NCI-H1092 treated with DMSO at 0.1 percent for 48 hours (cell line): ENCODE results near the gene CNTNAP2.
"Not testable (repeated sequence)": the region's sequence is repeated elsewhere in the genome, so short reads cannot be mapped to it uniquely, and the experiment has no call there.

Source experiments
- DNase-seq: peaks from one replicate; lab custom pipeline; 2025; lab: John Stamatoyannopoulos, UW

CNTNAP2 gene

DNA sequence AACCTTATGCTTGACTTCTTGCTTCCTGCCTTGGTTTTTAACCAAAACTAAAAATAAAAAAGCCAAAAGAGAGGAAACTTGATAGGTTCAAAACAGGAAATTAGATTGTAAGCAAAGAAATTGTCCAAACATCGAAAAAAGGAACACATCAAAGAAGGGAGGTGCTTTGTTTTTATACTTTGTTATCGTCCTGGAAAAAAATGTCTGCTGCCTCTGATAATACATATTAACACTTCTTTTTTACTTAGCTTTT lies 2187.4 kb downstream of the CNTNAP2 start:
- DNase-seq: no peak

- DNase-seq: no peak
These were observed 2187.9 kb downstream of the CNTNAP2 start for GRCh38 chr7:148304456-148304855.

DNA sequence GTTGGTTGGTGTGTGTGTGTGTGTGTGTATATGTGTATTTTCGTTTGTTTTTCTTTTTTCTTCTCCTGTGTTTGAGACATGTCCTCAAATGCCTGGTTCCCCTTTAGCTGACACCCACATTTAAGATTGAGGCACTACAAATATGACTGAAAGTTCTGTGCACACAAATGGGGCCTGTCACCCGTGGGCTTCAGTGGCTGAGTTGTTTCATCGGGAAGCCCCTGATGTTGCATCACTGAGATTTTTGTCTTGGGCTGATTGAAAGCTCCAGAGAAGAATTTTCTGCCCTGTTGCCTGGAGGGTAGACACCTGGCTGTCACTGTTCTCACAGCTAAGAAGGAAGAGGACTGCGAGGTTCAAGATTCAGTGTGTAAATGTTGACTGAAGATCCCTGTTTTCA lies 2190.2 kb downstream of the CNTNAP2 start:
- DNase-seq: no peak

DNA sequence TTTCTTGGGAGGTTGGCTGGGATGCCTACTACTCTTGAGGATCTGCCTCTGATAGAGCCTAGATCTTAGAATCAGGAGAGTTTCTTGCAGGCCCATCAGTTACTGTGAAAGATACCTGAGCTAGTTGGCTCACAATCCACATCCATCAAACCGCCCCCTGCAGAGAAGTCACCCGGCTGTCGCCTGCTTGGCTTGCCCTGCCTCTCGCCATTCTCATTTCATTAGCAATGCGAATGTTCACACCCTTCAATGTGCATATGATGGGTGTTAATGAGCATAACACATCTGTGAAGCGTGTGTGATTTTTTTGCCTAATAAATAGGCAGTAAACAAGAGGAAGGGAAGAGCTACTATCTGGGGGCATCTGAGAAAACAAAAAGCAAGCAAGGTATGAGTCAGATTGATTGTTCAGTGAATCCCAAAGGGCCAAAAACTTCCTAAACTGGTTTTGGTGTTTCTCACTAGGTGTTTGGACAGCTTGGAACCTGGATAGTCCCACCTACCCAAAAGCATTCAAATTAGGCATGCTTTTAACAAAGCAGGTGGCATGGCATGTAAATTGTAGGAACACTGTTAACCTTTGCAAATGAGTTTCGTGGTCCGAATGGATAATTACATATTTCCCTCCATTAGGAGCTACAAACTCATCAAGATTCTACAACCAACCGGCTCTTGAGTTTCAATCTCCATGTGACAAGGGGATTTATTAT lies 2201.7 kb downstream of the CNTNAP2 start:
- DNase-seq: no peak

DNA sequence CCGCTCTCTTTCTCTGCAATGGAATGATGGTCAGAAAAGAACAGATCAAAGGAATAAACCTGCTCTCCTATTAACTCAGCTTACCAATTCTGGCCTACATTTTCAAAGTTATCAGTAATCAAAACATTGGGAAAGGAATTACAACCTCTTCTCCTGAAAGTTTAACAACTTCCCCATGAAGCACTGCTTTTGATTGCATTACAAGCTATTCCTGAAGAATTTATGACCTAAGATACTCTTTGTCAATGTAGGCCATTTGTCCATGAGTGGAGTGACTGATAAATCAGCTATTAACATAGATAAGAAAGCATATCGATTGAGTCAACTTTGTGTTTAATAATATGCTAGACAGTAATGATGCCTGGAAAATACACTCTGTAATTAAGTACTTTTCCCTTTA lies 2202.2 kb downstream of the CNTNAP2 start:
- DNase-seq: no peak

DNA sequence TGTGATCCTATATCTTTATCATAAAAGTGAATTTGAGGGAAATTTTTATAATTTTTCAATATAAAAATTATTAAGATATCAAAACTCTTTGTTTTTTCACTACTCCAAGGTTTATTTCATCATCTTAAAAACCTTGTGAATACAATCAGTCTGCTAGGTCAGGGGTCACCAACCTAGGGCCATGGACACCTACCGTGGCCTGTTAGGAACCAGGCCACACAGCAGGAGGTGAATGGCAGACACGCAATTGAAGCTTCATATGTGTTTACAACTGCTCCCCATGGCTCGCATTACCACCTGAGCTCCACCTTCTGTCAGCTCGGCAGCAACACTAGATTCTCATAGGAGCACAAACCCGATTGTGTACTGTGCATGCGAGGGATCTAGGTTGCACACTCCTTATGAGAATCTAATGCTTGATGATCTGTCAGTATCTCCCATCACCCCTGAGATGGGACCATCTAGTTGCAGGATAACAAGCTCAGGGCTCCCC lies 2202.8 kb downstream of the CNTNAP2 start:
- DNase-seq: no peak

DNA sequence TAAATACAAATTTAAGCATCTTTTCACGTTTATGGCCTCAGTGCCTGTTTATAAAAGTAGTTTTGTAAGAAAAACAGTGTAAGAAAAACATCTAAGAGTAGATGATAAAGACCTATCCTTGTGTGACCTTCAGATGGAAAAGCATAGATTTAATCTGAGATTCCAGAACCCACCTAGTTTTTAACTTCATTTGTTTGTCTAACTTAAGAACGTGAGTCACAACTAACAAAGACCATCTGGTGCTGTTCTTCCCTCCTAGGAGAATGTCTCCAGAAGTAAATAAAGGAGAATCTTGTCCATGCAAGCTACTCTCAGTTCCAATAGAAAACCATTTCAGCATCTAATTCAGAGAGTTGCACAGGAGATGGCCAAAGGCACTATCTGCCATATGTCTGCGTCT lies 2208.6 kb downstream of the CNTNAP2 start:
- no peak for DNase-seq

DNA sequence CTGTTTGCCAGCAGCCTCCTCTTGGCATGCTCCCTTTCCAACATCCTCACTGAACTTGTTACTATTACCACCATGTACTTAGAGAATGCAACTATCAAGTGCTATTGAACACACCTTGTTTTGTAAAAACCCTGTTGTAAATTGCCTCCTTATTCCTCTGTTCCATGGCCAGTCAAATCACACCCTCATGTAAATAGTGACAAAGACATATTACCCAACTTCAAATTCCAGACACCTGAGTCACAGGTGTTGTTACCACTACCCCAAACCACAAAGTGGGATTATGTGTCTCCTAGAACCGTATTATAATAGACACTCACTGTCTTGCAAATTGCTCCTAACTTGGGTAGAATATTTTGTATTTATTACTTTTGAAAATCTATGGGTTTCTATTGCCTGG lies 2210.8 kb downstream of the CNTNAP2 start:
- DNase-seq: no peak

DNA sequence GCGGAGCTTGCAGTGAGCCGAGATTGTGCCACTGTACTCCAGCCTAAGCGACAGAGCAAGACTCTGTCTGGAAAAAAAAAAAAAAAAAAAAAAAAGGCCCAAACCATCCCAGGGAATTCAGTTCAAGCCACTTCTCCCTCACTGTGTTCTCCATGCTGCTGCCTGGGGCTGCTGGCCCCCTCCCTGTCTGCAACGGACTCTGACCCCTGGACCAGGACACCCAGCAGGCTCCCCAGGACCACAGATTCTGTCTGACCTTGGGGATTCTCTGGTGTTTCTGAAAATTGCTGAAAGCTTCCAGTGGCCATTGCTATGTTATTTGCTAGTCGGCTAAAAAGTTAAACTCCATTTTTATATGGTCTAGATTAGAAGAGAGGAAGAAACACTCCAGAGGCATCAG lies 2212.3 kb downstream of the CNTNAP2 start:
- DNase-seq: no peak

GRCh38 chr7:148330124-148330818 lies 2213.7 kb downstream of the CNTNAP2 start:
- no peak for DNase-seq

DNA sequence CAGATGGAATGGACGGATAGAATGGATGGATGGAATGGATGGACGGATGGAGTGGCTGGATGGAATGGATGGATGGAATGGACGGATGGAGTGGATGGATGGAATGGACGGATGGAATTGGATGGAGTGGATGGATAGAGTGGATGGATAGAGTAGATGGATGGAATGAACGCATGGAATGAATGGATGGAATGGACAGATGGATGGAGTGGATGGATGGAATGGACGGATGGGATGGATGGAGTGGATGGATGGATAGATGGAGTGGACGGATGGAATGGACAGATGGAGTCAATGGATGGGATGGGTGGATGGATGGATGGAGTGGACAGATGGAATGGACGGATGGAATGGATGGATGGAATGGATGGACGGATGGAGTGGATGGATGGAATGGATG lies 2214.2 kb downstream of the CNTNAP2 start:
- no peak for DNase-seq

DNA sequence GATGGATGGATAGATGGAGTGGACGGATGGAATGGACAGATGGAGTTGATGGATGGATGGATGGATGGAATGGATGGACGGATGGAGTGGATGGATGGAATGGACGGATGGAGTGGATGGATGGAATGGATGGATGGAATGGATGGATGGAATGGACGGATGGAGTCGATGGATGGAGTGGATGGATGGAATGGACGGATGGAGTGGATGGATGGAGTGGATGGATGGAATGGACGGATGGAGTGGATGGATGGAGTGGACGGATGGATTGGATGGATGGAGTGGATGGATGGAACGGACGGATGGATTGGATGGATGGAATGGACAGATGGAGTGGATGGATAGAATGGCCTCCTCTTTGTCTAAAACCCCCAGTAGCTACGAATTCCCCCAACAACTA lies 2214.9 kb downstream of the CNTNAP2 start:
- DNase-seq: not testable (repeated sequence)

DNA sequence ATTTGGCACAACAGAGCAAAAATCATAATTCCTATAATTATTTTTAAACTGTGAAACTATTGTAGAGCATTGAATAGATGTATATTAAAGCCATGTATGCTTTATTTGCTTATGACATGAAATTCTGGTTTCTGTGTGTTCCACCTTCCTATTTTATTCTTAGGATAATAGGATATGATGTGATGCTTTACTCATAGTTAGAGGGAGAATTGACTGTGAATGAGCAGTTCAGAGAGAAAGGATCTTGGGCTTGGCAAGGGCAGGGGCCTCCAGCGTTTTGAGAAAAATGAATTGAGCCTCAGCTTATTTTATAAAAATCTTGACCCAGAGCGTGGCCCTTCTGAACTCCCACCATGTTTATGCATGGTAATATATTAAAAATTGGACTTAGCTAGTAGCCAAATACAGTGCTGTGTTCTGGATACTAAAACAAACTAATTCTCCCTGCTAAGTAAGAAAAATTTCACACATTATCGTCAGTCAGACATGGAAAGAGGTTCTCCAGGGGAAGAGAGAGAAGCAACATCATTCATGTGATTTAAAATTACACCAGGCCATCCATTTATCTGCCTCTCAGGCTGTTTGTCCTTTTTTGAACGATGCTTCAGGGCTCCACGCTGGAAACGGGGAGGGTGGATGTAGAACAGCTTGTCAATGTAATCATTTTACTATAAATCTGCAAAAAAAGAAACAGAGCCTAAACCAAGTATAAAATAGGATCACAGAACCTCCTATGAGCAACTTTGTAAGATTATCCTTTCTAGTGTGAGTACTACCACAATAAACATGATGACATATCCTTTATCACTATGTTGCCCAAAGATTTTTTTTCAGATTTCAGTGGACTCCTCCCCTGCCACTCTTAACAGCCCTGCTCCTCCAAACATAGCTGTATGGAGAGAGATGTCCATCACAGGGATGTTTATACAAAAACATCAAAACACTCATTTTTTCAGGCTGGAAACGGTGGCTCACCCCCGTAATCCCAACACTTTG lies 2215.9 kb downstream of the CNTNAP2 start:
- DNase-seq: no peak

DNA sequence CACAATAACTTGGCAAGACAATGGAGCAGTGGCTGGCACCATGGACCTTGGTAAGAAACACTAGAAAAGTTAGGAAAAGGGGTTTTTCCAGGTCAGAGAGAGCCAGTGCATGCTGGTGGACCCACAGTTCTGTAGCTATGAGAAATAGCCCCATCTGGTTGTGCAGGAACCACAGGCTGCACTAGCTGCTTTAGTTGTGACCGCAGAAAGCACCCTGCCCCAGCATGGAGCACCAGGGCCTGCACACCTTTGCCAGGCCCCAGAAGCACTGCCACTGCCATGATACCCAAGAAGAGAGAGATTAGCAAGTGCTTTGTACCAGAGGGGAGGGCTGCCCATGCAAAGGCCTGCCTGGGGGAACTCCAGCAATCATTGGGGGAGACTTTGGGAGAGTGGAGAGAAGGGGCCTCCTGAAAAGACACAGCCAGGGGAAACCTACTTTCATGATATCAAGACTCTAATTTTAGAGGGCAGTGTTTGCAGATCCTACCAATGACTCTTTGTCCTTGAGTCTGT lies 2217.9 kb downstream of the CNTNAP2 start:
- DNase-seq: no peak

GRCh38 chr7:148334959-148335577 lies 2218.5 kb downstream of the CNTNAP2 start:
- DNase-seq: no peak

GRCh38 chr7:148335790-148336189 lies 2219.2 kb downstream of the CNTNAP2 start:
- DNase-seq: no peak

DNA sequence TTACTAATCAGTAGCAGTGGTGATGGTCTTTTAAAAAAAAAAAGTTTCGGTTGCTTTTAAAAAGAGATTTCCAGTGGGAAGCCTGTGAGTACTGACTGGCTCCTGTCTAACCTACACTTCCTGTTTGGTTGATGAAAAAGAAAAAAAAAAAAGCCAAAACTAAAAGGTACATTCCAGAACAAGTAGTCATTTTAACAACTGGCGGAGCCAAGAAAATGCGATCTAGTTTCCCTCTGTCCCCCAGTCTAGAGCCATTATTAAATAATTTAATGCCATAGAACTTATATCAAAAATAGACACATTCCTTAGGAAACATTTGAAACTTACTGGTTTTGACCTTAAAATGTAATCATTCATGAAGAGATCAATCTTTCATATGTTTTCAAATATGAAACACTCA lies 2219.8 kb downstream of the CNTNAP2 start:
- DNase-seq: no peak

DNA sequence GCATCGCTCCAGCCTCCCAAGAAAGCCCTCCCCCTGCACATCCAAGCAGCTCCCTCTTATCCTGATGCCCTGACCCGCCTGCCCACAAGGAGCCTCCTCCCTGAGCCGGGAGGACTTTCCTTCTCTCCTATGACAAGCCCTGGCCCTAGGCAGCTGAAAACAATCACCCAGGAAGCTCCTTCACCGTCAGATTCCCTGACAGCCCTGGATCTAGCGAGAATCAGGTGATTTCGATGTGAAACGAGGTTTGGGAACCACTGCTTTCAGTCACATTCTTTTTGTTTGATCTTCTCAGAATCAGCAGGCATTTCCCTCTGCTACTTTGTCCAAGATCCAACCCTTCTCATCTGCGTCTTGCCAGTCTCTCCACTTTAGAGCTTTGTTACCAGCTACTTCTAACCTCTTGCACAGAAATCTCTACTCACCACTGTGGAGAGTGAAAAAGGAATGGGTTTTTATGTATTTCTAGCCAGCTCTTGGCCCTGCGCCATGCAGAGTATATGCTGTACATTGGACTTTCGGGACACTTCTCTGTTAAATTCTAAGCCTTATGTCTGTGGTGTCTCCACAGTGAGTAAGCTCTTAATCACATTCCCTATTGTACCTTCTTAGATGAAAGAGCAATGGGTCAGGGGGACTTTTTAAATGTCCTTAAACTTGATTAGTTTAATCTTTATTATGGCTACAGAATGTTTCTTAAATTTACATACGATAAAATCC lies 2220.8 kb downstream of the CNTNAP2 start:
- no peak for DNase-seq

DNA sequence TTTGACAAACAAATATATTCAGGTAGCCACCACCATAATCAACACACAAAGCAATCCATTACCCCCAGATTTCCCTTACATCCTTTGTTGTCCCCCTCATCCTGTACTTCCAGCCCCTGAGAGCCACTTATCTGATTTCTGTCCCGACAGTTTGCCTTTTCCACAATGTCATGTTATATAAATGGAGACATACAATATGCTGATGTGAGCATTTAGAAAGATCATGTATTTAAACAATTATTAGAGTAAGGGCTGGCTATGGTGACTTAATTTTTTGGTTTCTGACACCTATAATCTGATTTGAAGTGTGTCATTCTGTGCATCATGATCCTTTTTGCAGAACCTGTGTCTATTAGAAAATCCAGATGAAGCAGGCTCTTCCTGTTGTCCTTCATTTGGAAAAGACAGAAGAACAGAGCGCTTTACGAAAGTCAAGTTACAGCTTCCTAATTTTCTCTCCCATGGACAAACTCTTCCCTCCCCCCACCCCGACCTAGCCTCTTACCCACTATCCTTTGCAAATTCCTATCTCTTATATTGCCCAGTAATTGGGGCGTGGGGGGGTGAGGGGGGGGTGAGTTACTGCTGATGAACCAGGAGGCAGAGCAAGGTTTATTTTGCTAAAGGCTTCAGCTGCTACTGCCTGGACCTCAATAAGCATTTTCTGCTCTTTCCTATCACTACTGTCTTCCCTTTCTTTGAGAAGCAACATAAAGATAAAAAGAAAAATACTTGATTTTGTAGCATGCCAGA lies 2221.6 kb downstream of the CNTNAP2 start:
- DNase-seq: no peak

GRCh38 chr7:148340438-148341280 lies 2224.1 kb downstream of the CNTNAP2 start:
- no peak for DNase-seq
